Calu3 (cell line): ENCODE data around the gene RPLP2. TPM values are rescaled to one million over a fixed set of nuclear protein-coding genes. Genes with fewer than 3 reads are reported as not detected.

Source experiments
- BruUV-seq: library from RNA; stranded (reverse); fragments of 400-500 nt; replicated peaks from 2 replicates; lab custom pipeline; 2021; lab: Mats Ljungman, UMichigan
- CTCF ChIA-PET: fragments of 300-600 bp; sonication (Branson Sonifier 250); formaldehyde crosslinking; loops from one replicate; lab custom pipeline; 2022; ENCODE audit warnings: antibody characterized with exemption; lab: Charles Lee
- DNase-seq: peaks from one replicate; pipeline ENCODE4 v3.0.0; 2022
- H3K27ac Mint-ChIP-seq: one replicate; pipeline ENCODE4 v1.8.0; 2022; ENCODE audit warnings: mixed read lengths; ENCODE audit not compliant: unreplicated experiment
- H3K27me3 Mint-ChIP-seq: one replicate; pipeline ENCODE4 v1.8.0; 2022; ENCODE audit warnings: mixed read lengths; ENCODE audit not compliant: unreplicated experiment
- H3K36me3 Mint-ChIP-seq: one replicate; pipeline ENCODE4 v1.8.0; 2022; ENCODE audit warnings: mild to moderate bottlenecking, moderate library complexity, mixed read lengths; ENCODE audit not compliant: insufficient read depth, unreplicated experiment
- H3K4me1 Mint-ChIP-seq: one replicate; pipeline ENCODE4 v1.8.0; 2022; ENCODE audit warnings: mild to moderate bottlenecking, low read depth, mixed read lengths; ENCODE audit not compliant: unreplicated experiment
- H3K4me3 Mint-ChIP-seq: one replicate; pipeline ENCODE4 v1.8.0; 2022; ENCODE audit warnings: mild to moderate bottlenecking, low read depth, moderate library complexity, mixed read lengths; ENCODE audit not compliant: unreplicated experiment
- H3K9me3 Mint-ChIP-seq: one replicate; pipeline ENCODE4 v1.8.0; 2022; ENCODE audit warnings: low read depth, mixed read lengths; ENCODE audit not compliant: unreplicated experiment
- intact Hi-C: fragments of 100-400 bp; cut with micrococcal nuclease; formaldehyde crosslinking; loops from one replicate; pipeline ENCODE4 v1.10.0; 2022; ENCODE audit not compliant: unreplicated experiment
- total RNA-seq: library from RNA; stranded (reverse); gene quantifications from 2 replicates; pipeline ENCODE4 v1.2.3, GENCODE V29; 2022
- TF ChIP-seq, protein P1 (sequence below): fragments of 200-600 bp; IDR thresholded peaks from one replicate; pipeline ENCODE4 v1.8.0; 2022; ENCODE audit warnings: antibody characterized with exemption; ENCODE audit not compliant: unreplicated experiment

Gene RPLP2
- total RNA-seq, 1 experiment from 2014 or later: 1,381 TPM

GRCh38 chr11:772429-773390, 37.1 kb upstream of the RPLP2 start:
- no peaks in the 10 kb centered on the region for H3K9me3 Mint-ChIP-seq
- H3K36me3 Mint-ChIP-seq: peaks cover 65% of the 10 kb centered on the region
- H3K4me1 Mint-ChIP-seq: peaks cover 13% of the 10 kb centered on the region
- DNase-seq: no peak
- TF ChIP-seq, protein P1, sequence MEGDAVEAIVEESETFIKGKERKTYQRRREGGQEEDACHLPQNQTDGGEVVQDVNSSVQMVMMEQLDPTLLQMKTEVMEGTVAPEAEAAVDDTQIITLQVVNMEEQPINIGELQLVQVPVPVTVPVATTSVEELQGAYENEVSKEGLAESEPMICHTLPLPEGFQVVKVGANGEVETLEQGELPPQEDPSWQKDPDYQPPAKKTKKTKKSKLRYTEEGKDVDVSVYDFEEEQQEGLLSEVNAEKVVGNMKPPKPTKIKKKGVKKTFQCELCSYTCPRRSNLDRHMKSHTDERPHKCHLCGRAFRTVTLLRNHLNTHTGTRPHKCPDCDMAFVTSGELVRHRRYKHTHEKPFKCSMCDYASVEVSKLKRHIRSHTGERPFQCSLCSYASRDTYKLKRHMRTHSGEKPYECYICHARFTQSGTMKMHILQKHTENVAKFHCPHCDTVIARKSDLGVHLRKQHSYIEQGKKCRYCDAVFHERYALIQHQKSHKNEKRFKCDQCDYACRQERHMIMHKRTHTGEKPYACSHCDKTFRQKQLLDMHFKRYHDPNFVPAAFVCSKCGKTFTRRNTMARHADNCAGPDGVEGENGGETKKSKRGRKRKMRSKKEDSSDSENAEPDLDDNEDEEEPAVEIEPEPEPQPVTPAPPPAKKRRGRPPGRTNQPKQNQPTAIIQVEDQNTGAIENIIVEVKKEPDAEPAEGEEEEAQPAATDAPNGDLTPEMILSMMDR: no peak
- no peak overlapping the region for H3K4me3 Mint-ChIP-seq
- H3K27me3 Mint-ChIP-seq: no peaks in the 10 kb centered on the region
- intact Hi-C loops: no loop called here
- BruUV-seq: no TSS peak
- CTCF ChIA-PET: no interaction called here
- no peak overlapping the region for H3K27ac Mint-ChIP-seq

DNA sequence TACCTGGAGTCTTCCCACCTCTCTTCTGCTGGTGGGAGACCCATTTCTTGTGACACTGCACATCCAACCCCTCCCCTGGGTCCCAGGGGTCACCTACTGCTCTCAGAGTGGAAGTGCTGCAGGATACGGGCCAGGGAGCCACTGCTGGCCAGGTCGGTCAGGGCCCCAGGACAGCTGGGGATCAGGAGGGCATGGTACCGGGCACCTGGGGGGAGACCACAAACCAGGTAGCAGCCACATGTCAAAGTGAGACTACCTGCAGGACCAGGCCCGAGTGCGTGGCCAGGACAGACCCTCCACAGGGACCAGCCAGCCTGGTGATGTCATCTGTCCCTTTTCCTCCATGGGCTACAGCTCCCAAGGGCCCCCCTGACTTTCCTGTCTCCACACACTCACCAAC, 36.3 kb upstream of the RPLP2 start:
- H3K9me3 Mint-ChIP-seq: no peaks in the 10 kb centered on the region
- no peak overlapping the region for H3K4me3 Mint-ChIP-seq
- CTCF ChIA-PET: no interaction called here
- peak overlapping the region; percentile 60 for H3K27ac Mint-ChIP-seq
- H3K27me3 Mint-ChIP-seq: no peaks in the 10 kb centered on the region
- peaks cover 65% of the 10 kb centered on the region for H3K36me3 Mint-ChIP-seq
- BruUV-seq: no TSS peak
- no peak for DNase-seq
- TF ChIP-seq, protein P1: no peak
- intact Hi-C loops: no loop called here
- peaks cover 13% of the 10 kb centered on the region for H3K4me1 Mint-ChIP-seq

DNA sequence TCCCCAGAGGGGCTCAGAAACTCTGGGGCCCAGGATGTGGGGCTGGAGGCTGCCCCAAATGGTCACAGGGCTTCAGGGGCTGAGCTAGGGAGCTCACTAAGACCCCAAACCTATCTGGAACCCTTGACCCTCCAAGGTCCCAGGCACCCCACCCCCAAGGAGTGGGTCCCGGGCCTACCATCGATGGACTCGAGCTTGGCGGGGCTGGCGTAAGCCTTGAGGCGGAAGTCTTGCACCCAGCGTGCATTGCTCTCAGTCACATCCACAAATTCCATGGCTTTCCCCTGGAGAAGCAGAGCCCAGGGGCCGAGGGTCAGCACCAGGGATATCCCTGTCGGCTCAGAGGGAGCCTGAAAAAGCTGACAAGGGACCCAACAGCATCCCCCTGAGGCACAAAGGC, 35.9 kb upstream of the RPLP2 start:
- CTCF ChIA-PET: no interaction called here
- H3K36me3 Mint-ChIP-seq: peaks cover 67% of the 10 kb centered on the region

GRCh38 chr11:774873-775592, 34.7 kb upstream of the RPLP2 start:
- H3K36me3 Mint-ChIP-seq: peaks cover 65% of the 10 kb centered on the region
- no peaks in the 10 kb centered on the region for H3K27me3 Mint-ChIP-seq
- peaks cover 13% of the 10 kb centered on the region for H3K4me1 Mint-ChIP-seq
- TF ChIP-seq, protein P1: no peak
- intact Hi-C loops: no loop called here
- peak overlapping the region; percentile 96 for H3K4me3 Mint-ChIP-seq
- CTCF ChIA-PET: interaction anchor here (0.7 to 1.2 kb wide), 5 partner anchors 15 to 199 kb away, joined by 3 to 5 read pairs (median 5); partner anchors contain the start of genes CEND1 and PHRF1
- BruUV-seq: no TSS peak
- H3K27ac Mint-ChIP-seq: no peak overlapping the region
- no peaks in the 10 kb centered on the region for H3K9me3 Mint-ChIP-seq
- DNase-seq: peak; percentile 66

More for the DNA sequence above, 35.9 kb upstream of the RPLP2 start:
- peak overlapping the region; percentile 60 for H3K27ac Mint-ChIP-seq
- no peaks in the 10 kb centered on the region for H3K27me3 Mint-ChIP-seq
- TF ChIP-seq, protein P1: no peak
- no TSS peak for BruUV-seq
- no peak for DNase-seq
- no peak overlapping the region for H3K4me3 Mint-ChIP-seq
- intact Hi-C loops: no loop called here
- peaks cover 13% of the 10 kb centered on the region for H3K4me1 Mint-ChIP-seq
- no peaks in the 10 kb centered on the region for H3K9me3 Mint-ChIP-seq
